ENCODE results near the gene CDC37L1. TPM values are rescaled to one million over a fixed set of nuclear protein-coding genes. Genes with fewer than 3 reads are reported as not detected.

CDC37L1 gene
- total RNA-seq, 2 donors from 2014 or later, result 9.3 to 11.0 TPM

DNA sequence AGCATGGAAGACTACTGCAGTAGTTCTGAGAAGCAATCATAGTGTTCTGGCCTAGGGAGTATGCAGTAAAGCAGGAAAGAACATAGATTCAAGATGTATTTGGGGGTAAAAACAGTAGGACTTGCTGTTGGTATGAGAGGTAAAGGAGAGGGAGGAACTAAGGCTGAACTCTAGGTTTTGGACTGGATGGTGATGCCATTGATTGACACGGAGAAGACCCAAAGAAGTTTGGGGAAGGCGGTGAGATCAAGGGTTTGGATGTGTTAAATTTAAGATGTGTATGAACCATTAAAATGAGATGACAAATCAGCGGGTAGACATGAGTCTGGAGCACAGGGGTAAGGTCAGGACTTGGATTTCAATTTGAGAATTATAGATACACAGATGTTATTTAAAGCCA, 2.0 kb upstream of the CDC37L1 start:
- no peak for DNase-seq
- H3K27ac Mint-ChIP-seq, result no peak overlapping the region
- H3K27me3 Mint-ChIP-seq (ENCODE audit: low read depth), result no peaks in the 10 kb centered on the region

DNA sequence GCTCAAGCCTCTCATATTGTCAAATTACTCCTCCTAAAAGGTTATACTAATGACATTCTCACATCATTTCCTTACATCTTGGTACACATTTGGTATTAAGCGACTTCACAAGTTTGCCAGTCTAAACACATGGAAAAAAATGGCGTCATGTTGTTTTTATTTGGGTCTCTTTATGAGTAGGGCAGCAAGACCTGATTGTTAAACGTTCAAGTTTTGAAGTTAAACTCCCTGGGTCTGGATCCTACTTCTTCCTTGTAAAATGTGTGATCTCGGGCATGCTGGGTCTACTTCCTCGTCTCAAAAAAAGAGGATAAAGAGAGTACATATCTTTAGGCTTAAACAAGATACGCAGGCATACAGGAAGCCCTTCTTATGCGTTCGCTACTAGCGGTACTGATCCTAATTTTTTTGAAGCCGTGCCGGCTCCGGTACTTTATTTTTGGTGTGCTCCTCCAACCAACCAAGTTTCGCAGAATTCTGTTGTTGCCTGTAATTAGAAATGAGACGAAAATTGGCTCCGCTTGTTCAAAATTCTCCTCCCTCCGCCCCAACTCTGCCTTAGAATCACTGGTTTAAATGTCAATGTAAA, 596 bp upstream of the CDC37L1 start:
- H3K27ac Mint-ChIP-seq, result no peak overlapping the region
- H3K27me3 Mint-ChIP-seq (ENCODE audit: low read depth), result no peaks in the 10 kb centered on the region
- DNase-seq, result peak; percentile 9 to 37
- H3K9me3 Mint-ChIP-seq, result no peaks in the 10 kb centered on the region
- ATAC-seq (replicated peaks in 1 of 2), result peak; percentile 4 to 14
- H3K4me1 Mint-ChIP-seq (ENCODE audit: low read depth), result peaks cover 5% of the 10 kb centered on the region
- no peak overlapping the region for H3K4me3 Mint-ChIP-seq
- H3K36me3 Mint-ChIP-seq (ENCODE audit: insufficient read depth in 2 of 2), result peaks cover 0 to 2% of the 10 kb centered on the region in 2 donors

More for the DNA sequence above, 2.0 kb upstream of the CDC37L1 start:
- Mint-ChIP-seq H3K4me1 (ENCODE audit: low read depth) (no peaks in the 10 kb centered on the region), H3K4me3 (no peak overlapping the region), H3K9me3 (no peaks in the 10 kb centered on the region), H3K36me3 (ENCODE audit: insufficient read depth in 2 of 2) (no peaks in the 10 kb centered on the region)
- no peak for ATAC-seq (replicated peaks in 1 of 2)

DNA sequence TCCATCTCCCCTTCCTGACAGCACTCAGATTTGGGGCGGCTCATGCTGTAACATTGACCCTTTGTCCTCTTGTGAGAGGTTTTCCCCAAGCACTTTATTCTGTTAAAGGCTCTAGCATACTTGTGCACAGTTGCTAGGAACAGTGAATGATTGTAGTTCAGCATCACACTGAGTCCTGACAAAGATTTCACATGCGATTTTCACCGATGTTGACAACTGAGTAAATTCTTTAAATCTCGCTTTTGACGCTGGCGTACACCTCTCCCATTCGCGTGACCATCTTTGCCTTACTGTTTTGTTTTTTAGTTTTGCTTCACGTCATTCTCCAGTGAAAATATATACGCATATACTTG, 780 bp downstream of the CDC37L1 start:
- Mint-ChIP-seq H3K27ac (no peak overlapping the region), H3K4me1 (ENCODE audit: low read depth) (peaks cover 14% of the 10 kb centered on the region), H3K4me3 (no peak overlapping the region), H3K9me3 (no peaks in the 10 kb centered on the region), H3K27me3 (ENCODE audit: low read depth) (no peaks in the 10 kb centered on the region), H3K36me3 (ENCODE audit: insufficient read depth in 2 of 2) (peaks cover 4 to 5% of the 10 kb centered on the region in 2 donors)
- DNase-seq, result no peak
- ATAC-seq (replicated peaks in 1 of 2), result no peak

DNA sequence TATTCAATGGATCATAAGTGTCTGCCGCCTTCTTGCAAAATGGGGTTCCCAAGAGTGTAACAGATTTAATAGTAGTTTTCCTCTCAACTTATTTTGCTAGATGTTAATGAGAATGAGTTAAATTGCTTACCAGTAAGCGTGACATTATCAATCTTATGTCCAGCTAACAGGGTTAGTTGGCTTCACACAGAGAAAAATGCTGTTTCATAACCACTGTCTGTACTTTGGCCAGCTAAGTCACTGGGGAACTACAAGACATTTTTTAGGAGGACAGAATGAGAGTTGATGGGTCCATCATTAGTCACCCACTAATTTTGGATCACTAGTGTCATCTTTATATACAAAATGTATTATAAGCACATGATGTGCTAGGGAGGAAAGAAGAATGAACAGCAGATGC, 1.4 kb downstream of the CDC37L1 start:
- H3K36me3 Mint-ChIP-seq (ENCODE audit: insufficient read depth in 2 of 2), result peaks cover 4 to 9% of the 10 kb centered on the region in 2 donors
- H3K9me3 Mint-ChIP-seq, result no peaks in the 10 kb centered on the region
- no peaks in the 10 kb centered on the region for H3K27me3 Mint-ChIP-seq (ENCODE audit: low read depth)
- no peak for DNase-seq
- no peak for ATAC-seq (replicated peaks in 1 of 2)
- H3K4me3 Mint-ChIP-seq, result no peak overlapping the region
- H3K27ac Mint-ChIP-seq, result no peak overlapping the region
- peaks cover 19% of the 10 kb centered on the region for H3K4me1 Mint-ChIP-seq (ENCODE audit: low read depth)

DNA sequence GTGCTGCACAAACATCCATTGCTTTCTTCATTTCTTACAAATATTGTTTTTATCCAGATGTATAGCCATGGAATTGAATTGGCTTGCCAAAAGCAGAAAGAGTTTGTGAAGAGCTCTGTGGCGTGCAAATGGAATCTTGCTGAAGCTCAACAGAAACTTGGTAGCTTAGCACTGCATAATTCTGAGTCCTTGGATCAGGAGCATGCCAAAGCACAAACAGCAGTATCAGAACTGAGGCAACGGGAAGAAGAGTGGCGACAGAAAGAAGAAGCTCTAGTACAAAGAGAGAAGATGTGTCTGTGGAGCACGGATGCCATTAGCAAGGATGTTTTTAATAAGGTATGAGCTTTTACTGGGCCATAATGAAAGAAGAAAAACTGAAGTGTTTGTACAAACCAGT, 5.5 kb downstream of the CDC37L1 start:
- ATAC-seq (replicated peaks in 1 of 2) (no peak), DNase-seq (no peak)
- H3K27me3 Mint-ChIP-seq (ENCODE audit: low read depth), result no peaks in the 10 kb centered on the region
- H3K36me3 Mint-ChIP-seq (ENCODE audit: insufficient read depth in 2 of 2), result peaks cover 4 to 11% of the 10 kb centered on the region in 2 donors
- H3K4me1 Mint-ChIP-seq (ENCODE audit: low read depth), result peaks cover 39% of the 10 kb centered on the region
- H3K27ac Mint-ChIP-seq, result no peak overlapping the region
- no peak overlapping the region for H3K4me3 Mint-ChIP-seq
- no peaks in the 10 kb centered on the region for H3K9me3 Mint-ChIP-seq

DNA sequence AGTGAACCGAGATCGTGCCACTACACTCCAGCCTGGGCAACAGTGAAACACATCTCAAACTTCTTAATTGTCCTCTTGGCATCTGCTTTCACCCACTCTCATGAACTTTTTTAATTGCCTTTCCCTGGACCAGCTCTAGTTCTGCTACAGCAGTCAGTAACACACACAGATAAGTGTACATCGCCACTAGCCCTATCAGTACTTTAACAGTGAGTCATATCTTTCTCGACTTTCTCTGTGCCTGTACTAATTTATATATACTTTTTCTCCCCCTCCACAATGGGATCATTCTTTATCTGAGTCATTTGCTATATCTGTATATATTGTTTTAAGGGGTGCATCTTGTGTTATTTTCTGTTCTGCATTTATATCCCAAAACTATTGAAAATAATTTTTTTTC, 6.7 kb downstream of the CDC37L1 start:
- Mint-ChIP-seq H3K36me3 (ENCODE audit: insufficient read depth in 2 of 2) (peaks cover 4 to 11% of the 10 kb centered on the region in 2 donors), H3K9me3 (no peaks in the 10 kb centered on the region), H3K4me3 (no peak overlapping the region), H3K27me3 (ENCODE audit: low read depth) (no peaks in the 10 kb centered on the region), H3K4me1 (ENCODE audit: low read depth) (peaks cover 51% of the 10 kb centered on the region), H3K27ac (no peak overlapping the region)
- DNase-seq, result no peak
- ATAC-seq (replicated peaks in 1 of 2), result peak in 1 of 2 donors; percentile 33

DNA sequence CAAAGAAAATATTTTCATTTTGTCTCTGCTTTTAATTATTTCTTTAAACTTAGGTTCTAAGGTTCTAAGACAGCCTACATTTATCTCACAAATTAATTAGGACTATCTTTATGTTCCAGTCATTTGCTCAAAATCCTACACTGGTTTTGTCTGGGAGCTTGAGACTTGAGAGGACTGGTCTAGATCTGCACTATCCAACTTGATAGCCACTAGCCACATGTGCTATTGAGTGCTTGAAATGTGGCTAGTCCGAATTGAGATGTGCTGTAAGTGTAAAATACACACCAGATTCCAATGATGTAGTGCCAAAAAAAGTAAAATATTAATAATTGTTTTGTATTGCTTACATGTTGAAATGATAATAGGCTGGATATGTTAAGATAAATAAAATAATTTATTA, 7.2 kb downstream of the CDC37L1 start:
- Mint-ChIP-seq H3K9me3 (no peaks in the 10 kb centered on the region), H3K36me3 (ENCODE audit: insufficient read depth in 2 of 2) (peaks cover 4 to 11% of the 10 kb centered on the region in 2 donors), H3K4me1 (ENCODE audit: low read depth) (peaks cover 56% of the 10 kb centered on the region), H3K27ac (no peak overlapping the region), H3K4me3 (no peak overlapping the region), H3K27me3 (ENCODE audit: low read depth) (no peaks in the 10 kb centered on the region)
- DNase-seq (no peak), ATAC-seq (replicated peaks in 1 of 2) (no peak)

DNA sequence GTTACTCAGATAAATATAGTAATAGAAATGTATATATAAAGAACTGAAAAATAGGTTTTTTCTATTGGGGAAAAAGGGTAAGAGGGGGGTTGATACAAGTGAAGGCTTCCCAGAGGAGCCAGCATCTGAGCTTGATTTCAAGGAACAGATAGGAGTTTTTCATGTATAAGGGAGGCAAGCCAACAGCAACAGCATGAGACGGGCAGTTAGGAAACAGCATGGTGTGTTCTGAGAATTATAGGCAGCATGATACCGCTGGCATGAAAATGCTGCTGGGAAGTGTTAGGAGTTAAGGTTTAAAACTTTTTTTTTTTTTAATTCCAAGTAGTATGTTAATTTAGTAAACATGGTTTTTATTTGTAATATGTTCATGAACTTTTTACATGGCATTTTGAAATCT, 9.7 kb downstream of the CDC37L1 start:
- H3K4me3 Mint-ChIP-seq, result no peak overlapping the region
- H3K4me1 Mint-ChIP-seq (ENCODE audit: low read depth), result peaks cover 64% of the 10 kb centered on the region
- no peak for DNase-seq
- peaks cover 4 to 14% of the 10 kb centered on the region in 2 donors for H3K36me3 Mint-ChIP-seq (ENCODE audit: insufficient read depth in 2 of 2)
- no peaks in the 10 kb centered on the region for H3K9me3 Mint-ChIP-seq
- H3K27me3 Mint-ChIP-seq (ENCODE audit: low read depth), result no peaks in the 10 kb centered on the region
- no peak for ATAC-seq (replicated peaks in 1 of 2)
- peak overlapping the region; percentile 60 for H3K27ac Mint-ChIP-seq

DNA sequence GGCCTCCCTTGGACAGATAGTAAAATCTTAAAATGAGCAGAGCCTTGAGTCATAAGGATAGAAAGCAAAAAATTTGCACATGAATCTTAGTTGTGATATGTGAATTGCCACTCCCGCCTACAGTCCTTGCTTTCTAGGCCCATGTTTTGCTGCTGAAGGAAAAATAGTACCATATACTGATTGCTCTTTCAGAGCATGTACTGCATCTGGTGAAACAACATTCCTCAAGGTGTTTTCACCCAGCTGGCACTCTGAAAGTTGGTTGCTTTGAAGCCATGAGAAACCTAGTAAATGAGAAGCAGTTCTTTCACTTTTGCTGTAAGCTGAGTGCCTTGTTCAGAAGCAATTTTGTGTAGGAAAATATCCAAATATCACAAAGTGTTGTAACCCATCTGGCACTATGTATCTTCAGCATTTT, 10.3 kb downstream of the CDC37L1 start:
- Mint-ChIP-seq H3K27me3 (ENCODE audit: low read depth) (no peaks in the 10 kb centered on the region), H3K36me3 (ENCODE audit: insufficient read depth in 2 of 2) (peaks cover 4 to 14% of the 10 kb centered on the region in 2 donors), H3K27ac (peak overlapping the region; percentile 45), H3K9me3 (no peaks in the 10 kb centered on the region), H3K4me3 (peak overlapping the region in 1 of 2 donors; percentile 46), H3K4me1 (ENCODE audit: low read depth) (peaks cover 59% of the 10 kb centered on the region)
- DNase-seq (peak; percentile 23 to 24), ATAC-seq (replicated peaks in 1 of 2) (peak; percentile 82 to 87)

DNA sequence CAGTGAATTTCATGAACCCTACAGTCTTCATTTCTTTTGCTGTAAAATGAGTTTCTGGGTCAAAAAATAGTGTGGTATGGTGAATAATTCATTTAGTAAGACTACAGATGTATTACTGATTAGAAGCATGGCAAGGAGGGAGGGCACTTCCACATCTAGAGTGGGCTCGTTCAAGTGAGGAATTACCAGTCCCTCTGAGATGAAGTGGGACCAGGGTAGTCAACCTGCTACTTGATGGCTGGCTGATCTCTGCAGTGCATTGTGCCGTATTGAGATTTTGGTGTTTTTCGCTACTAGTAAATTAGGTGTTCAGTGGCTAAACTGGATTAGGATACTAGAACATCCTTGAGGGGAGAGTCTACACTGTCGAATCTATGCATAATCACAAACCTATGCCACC, 10.8 kb downstream of the CDC37L1 start:
- peaks cover 2 to 11% of the 10 kb centered on the region in 2 donors for H3K36me3 Mint-ChIP-seq (ENCODE audit: insufficient read depth in 2 of 2)
- peak overlapping the region; percentile 45 for H3K27ac Mint-ChIP-seq
- peaks cover 55% of the 10 kb centered on the region for H3K4me1 Mint-ChIP-seq (ENCODE audit: low read depth)
- peak overlapping the region in 1 of 2 donors; percentile 46 for H3K4me3 Mint-ChIP-seq
- H3K27me3 Mint-ChIP-seq (ENCODE audit: low read depth), result no peaks in the 10 kb centered on the region
- no peaks in the 10 kb centered on the region for H3K9me3 Mint-ChIP-seq
- DNase-seq (no peak), ATAC-seq (replicated peaks in 1 of 2) (peak; percentile 24 to 36)

DNA sequence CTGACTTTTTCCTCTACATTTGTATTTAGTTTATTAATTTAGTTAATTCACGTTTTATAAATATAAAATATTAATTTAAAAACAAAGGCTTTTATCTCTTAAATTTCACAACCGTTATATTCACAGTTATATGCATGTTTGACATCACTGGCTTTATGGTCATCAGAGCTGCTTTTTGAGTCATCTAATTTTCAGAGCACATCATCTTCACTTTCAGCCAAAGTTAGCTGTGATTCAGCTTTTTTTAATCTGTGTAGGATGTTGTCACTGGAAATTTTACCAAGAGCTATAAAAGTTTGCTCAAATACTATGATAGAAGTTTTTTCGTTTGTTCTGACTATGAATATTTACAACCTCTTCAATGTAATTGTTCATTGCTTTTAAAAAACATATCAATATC, 12.4 kb downstream of the CDC37L1 start:
- H3K36me3 Mint-ChIP-seq (ENCODE audit: insufficient read depth in 2 of 2), result peaks cover 2 to 10% of the 10 kb centered on the region in 2 donors
- H3K27ac Mint-ChIP-seq, result no peak overlapping the region
- DNase-seq (no peak), ATAC-seq (replicated peaks in 1 of 2) (peak; percentile 64 to 73)
- H3K9me3 Mint-ChIP-seq, result no peaks in the 10 kb centered on the region
- H3K4me3 Mint-ChIP-seq, result no peak overlapping the region
- H3K27me3 Mint-ChIP-seq (ENCODE audit: low read depth), result no peaks in the 10 kb centered on the region
- peaks cover 52% of the 10 kb centered on the region for H3K4me1 Mint-ChIP-seq (ENCODE audit: low read depth)

DNA sequence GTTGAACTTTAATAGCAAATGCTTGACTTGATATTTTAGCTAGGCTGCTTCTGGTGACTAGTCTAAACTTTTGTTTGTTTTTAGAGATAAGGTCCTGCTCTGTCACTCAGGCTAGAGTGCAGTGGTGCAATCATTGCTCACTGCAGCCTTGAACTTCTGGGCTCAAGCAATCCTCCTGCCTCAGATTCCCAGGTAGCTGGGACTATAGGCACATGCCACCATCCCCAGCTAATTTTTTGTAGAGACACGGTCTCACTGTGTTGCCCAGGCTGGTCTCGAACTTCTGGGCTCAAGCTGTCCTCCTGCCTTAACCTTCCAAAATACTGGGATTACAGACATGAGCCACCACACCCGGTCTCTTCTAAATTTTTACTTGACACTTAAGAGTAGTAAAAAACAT, 20.7 kb downstream of the CDC37L1 start:
- no peak overlapping the region for H3K27ac Mint-ChIP-seq
- H3K36me3 Mint-ChIP-seq (ENCODE audit: insufficient read depth in 2 of 2), result peaks cover 0 to 22% of the 10 kb centered on the region in 2 donors

DNA sequence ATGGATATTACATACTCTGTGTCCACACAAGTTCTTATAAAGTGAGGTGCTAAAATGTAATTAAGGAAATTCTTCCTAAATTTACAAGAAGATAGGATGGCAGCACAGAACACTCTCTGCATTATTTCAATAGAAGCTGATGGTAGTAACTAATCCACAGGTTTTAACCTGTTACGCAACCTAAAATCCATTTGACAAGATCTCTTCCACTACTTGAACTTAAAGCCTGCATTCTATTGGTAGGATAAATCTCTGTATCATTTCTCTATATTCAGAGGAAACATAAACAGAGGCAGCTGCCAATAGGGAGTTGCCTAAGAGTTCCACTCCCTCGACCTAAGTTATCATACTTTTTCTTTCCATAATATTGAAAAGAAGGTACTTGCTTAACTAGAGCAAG, 21.6 kb downstream of the CDC37L1 start:
- Mint-ChIP-seq H3K27me3 (ENCODE audit: low read depth) (no peaks in the 10 kb centered on the region), H3K27ac (no peak overlapping the region)

More for the DNA sequence above, 20.7 kb downstream of the CDC37L1 start:
- Mint-ChIP-seq H3K4me1 (ENCODE audit: low read depth) (peaks cover 16% of the 10 kb centered on the region), H3K9me3 (no peaks in the 10 kb centered on the region), H3K4me3 (no peak overlapping the region), H3K27me3 (ENCODE audit: low read depth) (no peaks in the 10 kb centered on the region)
- ATAC-seq (replicated peaks in 1 of 2) (no peak), DNase-seq (no peak)

DNA sequence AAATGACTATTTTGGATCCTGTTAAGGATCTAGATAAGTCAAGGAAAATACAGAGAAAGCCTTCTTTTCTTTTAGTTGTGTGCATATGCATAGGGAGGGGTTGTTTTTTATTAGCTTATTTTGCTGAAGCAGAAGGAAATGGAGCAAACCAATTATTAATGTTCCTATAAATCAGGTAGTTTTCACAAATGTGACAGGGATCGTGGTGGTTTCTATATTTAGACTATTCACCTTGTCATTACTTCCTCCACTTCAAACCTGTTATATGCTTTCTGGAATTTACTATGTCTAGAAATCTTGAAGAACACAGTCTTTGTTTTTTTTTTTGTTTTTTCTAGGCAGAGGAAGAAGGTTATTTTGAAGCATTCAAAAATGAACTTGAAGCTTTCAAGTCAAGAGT, 22.2 kb downstream of the CDC37L1 start:
- H3K27ac Mint-ChIP-seq, result peak overlapping the region; percentile 48
- peaks cover 0 to 19% of the 10 kb centered on the region in 2 donors for H3K36me3 Mint-ChIP-seq (ENCODE audit: insufficient read depth in 2 of 2)
- no peaks in the 10 kb centered on the region for H3K9me3 Mint-ChIP-seq
- H3K27me3 Mint-ChIP-seq (ENCODE audit: low read depth), result no peaks in the 10 kb centered on the region
- ATAC-seq (replicated peaks in 1 of 2) (no peak), DNase-seq (no peak)
- H3K4me1 Mint-ChIP-seq (ENCODE audit: low read depth), result peaks cover 7% of the 10 kb centered on the region
- no peak overlapping the region for H3K4me3 Mint-ChIP-seq

More for the DNA sequence above, 21.6 kb downstream of the CDC37L1 start:
- no peak for ATAC-seq (replicated peaks in 1 of 2)
- H3K4me3 Mint-ChIP-seq, result no peak overlapping the region
- peaks cover 0 to 22% of the 10 kb centered on the region in 2 donors for H3K36me3 Mint-ChIP-seq (ENCODE audit: insufficient read depth in 2 of 2)
- no peak for DNase-seq
- H3K4me1 Mint-ChIP-seq (ENCODE audit: low read depth), result peaks cover 12% of the 10 kb centered on the region
- H3K9me3 Mint-ChIP-seq, result no peaks in the 10 kb centered on the region

Measured in activated T-cell treated with anti-CD3 and anti-CD28 coated beads, Interleukin-2, amount 50 U/mL, for 72 hours (primary cell).